Fibroblast of mammary gland (primary cell): ENCODE results near the gene WASHC3.

ENCODE experiments used
- DNase-seq: peaks from one replicate; pipeline ENCODE4 v3.0.0-alpha.2; 2010; ENCODE audit warnings: low read depth
- H3K4me3 ChIP-seq: 2 replicates; pipeline ENCODE4 v1.5.1; 2011; ENCODE audit warnings: low read depth, mild to moderate bottlenecking, low read length, moderate library complexity; ENCODE audit not compliant: control insufficient read depth
- TF ChIP-seq, protein P1 (sequence below): conservative IDR thresholded peaks from 2 replicates; pipeline ENCODE4 v1.5.1; 2011; ENCODE audit warnings: low read depth, low read length, inconsistent platforms; ENCODE audit not compliant: control insufficient read depth, insufficient read depth

WASHC3 gene

DNA sequence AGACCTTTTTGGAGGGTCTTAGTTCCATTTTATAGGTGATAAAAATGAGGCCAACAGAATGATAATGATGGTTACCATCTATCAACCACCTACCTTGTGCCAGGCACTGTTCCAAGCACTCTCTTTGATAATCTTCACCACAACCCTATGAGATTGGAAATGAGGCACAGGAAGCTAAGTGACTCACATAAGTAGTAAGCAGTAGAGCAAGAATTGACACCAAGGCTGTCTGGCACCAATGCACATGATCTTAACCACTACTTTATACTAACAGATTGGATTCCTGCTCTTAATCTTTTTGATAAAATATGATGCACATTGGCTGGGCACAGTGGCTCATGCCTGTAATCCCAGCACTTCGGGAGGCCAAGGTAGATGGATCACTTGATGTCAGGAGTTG is 93.0 kb downstream of the WASHC3 start:
- H3K4me3 ChIP-seq: no peak overlapping the region
- DNase-seq: no peak
- TF ChIP-seq, protein P1, sequence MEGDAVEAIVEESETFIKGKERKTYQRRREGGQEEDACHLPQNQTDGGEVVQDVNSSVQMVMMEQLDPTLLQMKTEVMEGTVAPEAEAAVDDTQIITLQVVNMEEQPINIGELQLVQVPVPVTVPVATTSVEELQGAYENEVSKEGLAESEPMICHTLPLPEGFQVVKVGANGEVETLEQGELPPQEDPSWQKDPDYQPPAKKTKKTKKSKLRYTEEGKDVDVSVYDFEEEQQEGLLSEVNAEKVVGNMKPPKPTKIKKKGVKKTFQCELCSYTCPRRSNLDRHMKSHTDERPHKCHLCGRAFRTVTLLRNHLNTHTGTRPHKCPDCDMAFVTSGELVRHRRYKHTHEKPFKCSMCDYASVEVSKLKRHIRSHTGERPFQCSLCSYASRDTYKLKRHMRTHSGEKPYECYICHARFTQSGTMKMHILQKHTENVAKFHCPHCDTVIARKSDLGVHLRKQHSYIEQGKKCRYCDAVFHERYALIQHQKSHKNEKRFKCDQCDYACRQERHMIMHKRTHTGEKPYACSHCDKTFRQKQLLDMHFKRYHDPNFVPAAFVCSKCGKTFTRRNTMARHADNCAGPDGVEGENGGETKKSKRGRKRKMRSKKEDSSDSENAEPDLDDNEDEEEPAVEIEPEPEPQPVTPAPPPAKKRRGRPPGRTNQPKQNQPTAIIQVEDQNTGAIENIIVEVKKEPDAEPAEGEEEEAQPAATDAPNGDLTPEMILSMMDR: no peak

DNA sequence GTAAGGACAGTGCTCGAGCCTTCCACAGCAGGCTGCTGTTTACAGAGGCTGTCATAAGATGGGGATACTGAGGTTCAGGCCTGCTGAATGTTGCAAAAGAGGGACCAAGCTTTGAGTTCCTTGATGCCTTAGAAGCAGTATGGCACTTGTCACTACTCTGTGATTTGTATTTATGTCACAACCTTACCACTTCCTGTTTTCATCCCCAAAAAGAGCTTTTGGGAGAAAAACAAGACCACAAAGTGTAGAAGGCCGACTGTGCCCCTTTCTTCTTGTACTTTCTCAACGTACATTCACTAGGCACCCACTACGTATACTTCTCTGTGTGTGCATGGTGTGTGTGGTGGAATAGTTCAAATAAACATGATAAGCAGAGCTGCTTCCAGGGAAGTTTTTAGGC is 94.3 kb downstream of the WASHC3 start:
- H3K4me3 ChIP-seq: no peak overlapping the region
- TF ChIP-seq, protein P1: no peak

DNA sequence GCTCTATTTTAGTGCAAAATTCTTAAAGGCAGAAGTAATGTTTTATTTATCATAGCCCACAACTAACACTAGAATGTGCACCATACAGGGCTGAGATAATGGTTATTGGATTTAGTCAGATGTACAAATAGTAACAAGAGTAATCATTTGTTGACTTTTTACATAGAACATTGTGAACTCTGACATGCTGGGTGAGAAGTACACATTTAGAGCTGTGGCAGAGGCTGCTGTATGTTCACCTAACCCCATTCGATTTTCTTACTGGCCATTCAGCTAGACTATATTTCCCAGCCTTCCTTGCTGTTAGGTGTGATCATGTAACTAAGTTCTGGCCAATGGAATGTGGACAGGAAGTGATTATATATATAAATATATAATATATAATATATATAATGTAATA is 95.3 kb downstream of the WASHC3 start:
- TF ChIP-seq, protein P1: no peak
- H3K4me3 ChIP-seq: no peak overlapping the region
- DNase-seq: no peak

More for the DNA sequence above, 94.3 kb downstream of the WASHC3 start:
- DNase-seq: no peak

DNA sequence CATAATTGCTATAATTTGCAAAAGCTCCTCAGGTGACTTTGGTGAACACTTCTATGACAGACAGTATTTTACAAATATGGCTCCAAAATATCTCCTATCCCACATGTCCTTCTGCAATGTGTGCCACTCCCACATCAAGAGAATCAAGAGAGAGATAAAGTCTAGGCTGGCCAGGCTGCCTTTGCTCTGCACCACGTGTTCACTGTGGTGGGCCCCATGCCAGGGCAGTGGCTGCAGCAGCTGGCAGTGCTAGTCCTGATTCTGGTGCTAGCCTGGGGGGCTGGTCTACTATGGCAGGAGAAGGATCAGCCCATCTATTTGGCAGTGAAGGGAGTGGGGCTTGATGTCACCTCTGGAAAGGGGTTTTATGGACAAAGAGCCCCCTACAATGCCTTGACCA is 98.1 kb downstream of the WASHC3 start:
- DNase-seq: no peak
- TF ChIP-seq, protein P1: no peak
- no peak overlapping the region for H3K4me3 ChIP-seq
